H1 (cell line): ENCODE data around the gene ERCC3.

Source experiments
- ASH2L ChIP-seq: fragments of 200-600, 300-600 bp; sonication (generic); IDR thresholded peaks from one replicate; pipeline ENCODE4 v1.7.1; 2017; ENCODE audit warnings: low read length
- CREB1 ChIP-seq: IDR thresholded peaks from 2 replicates; pipeline ENCODE4 v1.6.1; 2012; ENCODE audit warnings: inconsistent platforms
- JUND ChIP-seq: IDR thresholded peaks from 2 replicates; pipeline ENCODE4 v1.6.1; 2011; ENCODE audit warnings: mild to moderate bottlenecking, improper control_type of control experiment, low read length
- KDM4A ChIP-seq: IDR thresholded peaks from one replicate; pipeline ENCODE4 v1.7.1; 2012; ENCODE audit warnings: low read depth, mild to moderate bottlenecking, moderate library complexity, low read length, inconsistent platforms; ENCODE audit not compliant: severe bottlenecking
- PHF8 ChIP-seq: fragments of 200-600 bp; sonication (generic); conservative IDR thresholded peaks from 2 replicates; pipeline ENCODE4 v1.7.1; 2012; ENCODE audit warnings: low read depth, mild to moderate bottlenecking, inconsistent platforms, low read length, moderate library complexity
- POLR2A ChIP-seq, 2 experiments: IDR thresholded peaks; 1 replicate in 1 of 2; 2 replicates in 1 of 2; pipeline ENCODE4 v1.6.1; 2011; ENCODE audit warnings: low read depth in 2 of 2, low read length in 2 of 2, mild to moderate bottlenecking in 2 of 2; ENCODE audit errors: control extremely low read depth in 1 of 2
- POLR2AphosphoS5 ChIP-seq: IDR thresholded peaks from 2 replicates; pipeline ENCODE4 v1.6.1; 2011; ENCODE audit warnings: low read depth, low read length
- SIN3A ChIP-seq, 2 experiments: IDR thresholded peaks in 1 of 2; conservative IDR thresholded peaks in 1 of 2; 2 replicates each; pipeline ENCODE4 v1.6.1; 2011 to 2012; ENCODE audit warnings: low read length in 2 of 2, improper control_type of control experiment in 1 of 2, low read depth in 1 of 2, mild to moderate bottlenecking in 1 of 2
- SIX5 ChIP-seq: IDR thresholded peaks from 2 replicates; pipeline ENCODE4 v1.6.1; 2011; ENCODE audit warnings: mild to moderate bottlenecking, low read depth, low read length
- SP1 ChIP-seq: IDR thresholded peaks from 2 replicates; pipeline ENCODE4 v1.6.1; 2011; ENCODE audit warnings: low read depth, low read length
- TAF1 ChIP-seq: IDR thresholded peaks from 2 replicates; pipeline ENCODE4 v1.6.1; 2011; ENCODE audit warnings: mild to moderate bottlenecking, low read depth, low read length
- YY1 ChIP-seq: IDR thresholded peaks from 2 replicates; pipeline ENCODE4 v1.6.1; 2011; ENCODE audit warnings: low read depth, mild to moderate bottlenecking, low read length
- ZNF274 ChIP-seq: IDR thresholded peaks from 2 replicates; pipeline ENCODE4 v1.7.0; 2012; ENCODE audit warnings: low read length, borderline replicate concordance; ENCODE audit errors: extremely low read depth
- TF ChIP-seq, protein P1 (sequence below), 3 experiments: IDR thresholded peaks; 1 replicate in 2 of 3; 2 replicates in 1 of 3; pipeline versions ENCODE4 v1.5.1 to v1.6.1; 2011; ENCODE audit warnings: low read length in 3 of 3, mild to moderate bottlenecking in 3 of 3, inconsistent platforms in 2 of 3, low read depth in 1 of 3, moderate library complexity in 1 of 3; ENCODE audit not compliant: insufficient read depth in 1 of 3; ENCODE audit errors: control extremely low read depth in 1 of 3

DNA sequence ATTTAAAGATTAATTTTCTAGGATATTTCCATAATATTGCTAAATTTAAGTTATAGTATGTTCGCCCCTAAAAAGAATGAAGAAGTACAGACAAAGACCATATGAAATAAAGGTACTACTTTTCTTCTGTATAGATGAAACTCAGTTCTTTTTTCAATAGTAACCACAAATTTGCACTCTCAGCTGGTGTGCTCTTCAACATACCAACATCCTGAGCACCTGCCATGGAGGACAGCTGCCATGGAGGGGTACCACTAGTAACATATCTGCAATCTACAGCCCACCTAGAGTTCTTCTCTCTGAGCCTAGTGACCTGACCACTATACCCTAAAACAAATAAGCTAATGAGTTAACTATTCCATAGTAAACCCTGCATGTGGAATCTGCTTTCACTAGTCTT is 36.8 kb upstream of the ERCC3 start:
- TF ChIP-seq PHF8 (no peak), SIN3A (conservative IDR thresholded peaks at IDR 0.05 in 1 of 2, IDR thresholded peaks at IDR 0.05 in 1 of 2; ENCODE audit: low read depth in 1 of 2, low read length in 2 of 2) (no peak), TAF1 (no peak), POLR2AphosphoS5 (no peak), SP1 (no peak), POLR2A (IDR thresholded peaks at IDR 0.05; ENCODE audit: control extremely low read depth in 1 of 2, low read depth in 2 of 2, low read length in 2 of 2) (no peak), SIX5 (no peak), ASH2L (no peak), ZNF274 (no peak), JUND (no peak), CREB1 (no peak), YY1 (no peak), KDM4A (no peak)
- TF ChIP-seq, protein P1, sequence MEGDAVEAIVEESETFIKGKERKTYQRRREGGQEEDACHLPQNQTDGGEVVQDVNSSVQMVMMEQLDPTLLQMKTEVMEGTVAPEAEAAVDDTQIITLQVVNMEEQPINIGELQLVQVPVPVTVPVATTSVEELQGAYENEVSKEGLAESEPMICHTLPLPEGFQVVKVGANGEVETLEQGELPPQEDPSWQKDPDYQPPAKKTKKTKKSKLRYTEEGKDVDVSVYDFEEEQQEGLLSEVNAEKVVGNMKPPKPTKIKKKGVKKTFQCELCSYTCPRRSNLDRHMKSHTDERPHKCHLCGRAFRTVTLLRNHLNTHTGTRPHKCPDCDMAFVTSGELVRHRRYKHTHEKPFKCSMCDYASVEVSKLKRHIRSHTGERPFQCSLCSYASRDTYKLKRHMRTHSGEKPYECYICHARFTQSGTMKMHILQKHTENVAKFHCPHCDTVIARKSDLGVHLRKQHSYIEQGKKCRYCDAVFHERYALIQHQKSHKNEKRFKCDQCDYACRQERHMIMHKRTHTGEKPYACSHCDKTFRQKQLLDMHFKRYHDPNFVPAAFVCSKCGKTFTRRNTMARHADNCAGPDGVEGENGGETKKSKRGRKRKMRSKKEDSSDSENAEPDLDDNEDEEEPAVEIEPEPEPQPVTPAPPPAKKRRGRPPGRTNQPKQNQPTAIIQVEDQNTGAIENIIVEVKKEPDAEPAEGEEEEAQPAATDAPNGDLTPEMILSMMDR (IDR thresholded peaks at IDR 0.05; ENCODE audit: control extremely low read depth in 1 of 3, insufficient read depth in 1 of 3, low read depth in 1 of 3, low read length in 3 of 3), result no peak
